Measurements from ENCODE around the gene CHD6.

Gene CHD6

DNA sequence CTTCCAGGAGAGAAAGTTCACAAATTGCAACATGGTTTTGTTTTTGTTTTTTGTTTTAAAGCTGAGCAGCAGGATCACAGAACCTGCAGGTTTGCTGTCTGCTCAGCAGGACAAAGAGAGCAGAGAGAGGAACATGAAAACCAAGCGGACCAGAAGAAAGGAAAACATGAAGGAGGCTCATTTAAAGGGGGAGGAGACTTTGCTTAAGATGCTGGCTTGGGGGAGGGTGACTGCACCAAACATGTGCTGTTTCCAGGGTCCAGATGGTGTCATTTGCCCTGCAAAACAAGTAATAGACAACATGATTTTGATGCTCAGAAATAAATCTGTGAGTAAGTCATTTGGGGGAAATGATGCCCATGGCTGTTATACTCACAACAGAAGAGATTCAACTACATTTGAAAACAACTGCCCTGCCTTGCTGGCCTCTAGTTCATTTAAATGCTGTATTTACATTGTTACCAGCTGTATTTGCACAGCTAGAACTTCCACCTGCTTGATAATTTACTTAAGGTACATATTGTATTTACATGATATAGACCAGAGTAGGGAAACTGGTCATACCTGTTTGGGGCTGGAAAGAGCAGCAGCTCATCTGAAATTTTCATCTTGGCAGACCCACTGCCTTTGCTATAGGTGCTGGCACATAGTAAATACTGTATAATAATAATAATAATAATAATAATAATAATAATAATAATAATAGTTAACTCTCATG lies 32.2 kb upstream of the CHD6 start:
- TF ChIP-seq, protein P1, sequence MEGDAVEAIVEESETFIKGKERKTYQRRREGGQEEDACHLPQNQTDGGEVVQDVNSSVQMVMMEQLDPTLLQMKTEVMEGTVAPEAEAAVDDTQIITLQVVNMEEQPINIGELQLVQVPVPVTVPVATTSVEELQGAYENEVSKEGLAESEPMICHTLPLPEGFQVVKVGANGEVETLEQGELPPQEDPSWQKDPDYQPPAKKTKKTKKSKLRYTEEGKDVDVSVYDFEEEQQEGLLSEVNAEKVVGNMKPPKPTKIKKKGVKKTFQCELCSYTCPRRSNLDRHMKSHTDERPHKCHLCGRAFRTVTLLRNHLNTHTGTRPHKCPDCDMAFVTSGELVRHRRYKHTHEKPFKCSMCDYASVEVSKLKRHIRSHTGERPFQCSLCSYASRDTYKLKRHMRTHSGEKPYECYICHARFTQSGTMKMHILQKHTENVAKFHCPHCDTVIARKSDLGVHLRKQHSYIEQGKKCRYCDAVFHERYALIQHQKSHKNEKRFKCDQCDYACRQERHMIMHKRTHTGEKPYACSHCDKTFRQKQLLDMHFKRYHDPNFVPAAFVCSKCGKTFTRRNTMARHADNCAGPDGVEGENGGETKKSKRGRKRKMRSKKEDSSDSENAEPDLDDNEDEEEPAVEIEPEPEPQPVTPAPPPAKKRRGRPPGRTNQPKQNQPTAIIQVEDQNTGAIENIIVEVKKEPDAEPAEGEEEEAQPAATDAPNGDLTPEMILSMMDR (IDR thresholded peaks at IDR 0.05; ENCODE audit: borderline replicate concordance, control extremely low read depth, extremely low read depth, insufficient read depth, missing control alignments) = no peak
- DNase-seq (ENCODE audit: low spot score) = no peak
- in situ Hi-C loops (cut with MboI; ENCODE audit: low sequenced_read_pairs, unreplicated experiment) = no loop called here

DNA sequence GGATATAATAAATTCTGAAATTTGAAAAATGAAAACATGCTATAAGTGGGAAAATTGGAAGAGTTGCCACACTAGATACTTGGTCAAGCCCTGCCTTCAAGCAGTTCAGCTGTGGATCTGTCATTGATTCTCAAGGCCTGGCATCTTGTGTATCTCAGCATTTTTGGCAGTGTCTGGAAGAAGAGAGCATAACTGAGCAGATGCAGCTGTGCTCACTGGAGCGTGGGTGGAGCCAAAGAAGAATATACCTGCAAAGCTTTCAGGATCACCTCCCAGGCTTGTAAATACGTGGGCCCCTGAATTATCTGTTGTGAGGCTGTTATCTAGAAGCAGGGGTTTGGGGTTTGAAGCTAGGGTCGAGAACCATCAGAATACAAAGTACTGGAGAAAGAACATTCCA lies 31.3 kb upstream of the CHD6 start:
- in situ Hi-C loops (cut with MboI; ENCODE audit: low sequenced_read_pairs, unreplicated experiment) = no loop called here
- TF ChIP-seq, protein P1 (IDR thresholded peaks at IDR 0.05; ENCODE audit: borderline replicate concordance, control extremely low read depth, extremely low read depth, insufficient read depth, missing control alignments) = no peak
- DNase-seq (ENCODE audit: low spot score) = no peak

DNA sequence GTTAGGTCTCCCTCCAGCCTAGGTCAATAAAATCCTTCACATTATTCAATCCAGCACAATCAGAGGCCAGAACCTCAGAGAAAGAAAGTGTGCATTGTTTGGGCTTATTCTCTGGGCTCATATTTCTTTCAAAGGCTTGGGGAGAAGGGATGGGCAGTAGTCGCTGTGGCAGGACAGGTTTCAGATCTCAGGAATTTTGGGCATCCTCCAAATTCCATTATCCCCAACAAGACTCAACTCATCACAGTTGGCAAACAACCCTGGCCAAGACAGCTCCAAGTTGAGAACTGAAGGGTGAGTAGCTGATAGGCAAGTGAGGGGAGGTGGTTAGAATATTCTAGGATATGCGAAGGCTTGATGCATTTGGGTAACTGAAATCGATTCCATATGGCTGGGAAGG lies 27.2 kb upstream of the CHD6 start:
- DNase-seq (ENCODE audit: low spot score) = no peak
- in situ Hi-C loops (cut with MboI; ENCODE audit: low sequenced_read_pairs, unreplicated experiment) = no loop called here
- TF ChIP-seq, protein P1 (IDR thresholded peaks at IDR 0.05; ENCODE audit: borderline replicate concordance, control extremely low read depth, extremely low read depth, insufficient read depth, missing control alignments) = no peak

- no peak for DNase-seq (ENCODE audit: low spot score)
- in situ Hi-C loops (cut with MboI; ENCODE audit: low sequenced_read_pairs, unreplicated experiment) = no loop called here
- TF ChIP-seq, protein P1 (IDR thresholded peaks at IDR 0.05; ENCODE audit: borderline replicate concordance, control extremely low read depth, extremely low read depth, insufficient read depth, missing control alignments) = no peak
Observed at GRCh38 chr20:41643504-41643938, 25.3 kb upstream of the CHD6 start.

DNA sequence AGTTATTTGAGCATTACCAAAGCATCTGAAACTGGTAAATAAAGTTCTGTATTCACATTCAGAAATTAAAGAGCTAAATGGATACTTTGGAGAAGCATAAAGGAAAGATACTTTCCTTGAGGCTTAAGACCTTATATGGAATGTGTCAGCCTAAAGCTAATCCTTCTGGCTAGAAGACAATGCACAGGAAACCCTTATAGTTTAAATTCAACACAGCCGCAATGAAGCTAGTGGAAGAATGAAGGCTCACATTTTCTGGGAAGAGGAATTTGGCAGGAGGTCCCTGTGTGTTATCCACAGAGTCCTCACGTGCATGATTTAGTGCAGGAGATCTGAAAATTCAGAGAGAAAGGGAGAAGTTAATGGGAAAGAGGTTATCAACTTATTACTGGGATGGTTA lies 21.5 kb upstream of the CHD6 start:
- TF ChIP-seq, protein P1 (IDR thresholded peaks at IDR 0.05; ENCODE audit: borderline replicate concordance, control extremely low read depth, extremely low read depth, insufficient read depth, missing control alignments) = no peak
- in situ Hi-C loops (cut with MboI; ENCODE audit: low sequenced_read_pairs, unreplicated experiment) = no loop called here
- DNase-seq (ENCODE audit: low spot score) = no peak

DNA sequence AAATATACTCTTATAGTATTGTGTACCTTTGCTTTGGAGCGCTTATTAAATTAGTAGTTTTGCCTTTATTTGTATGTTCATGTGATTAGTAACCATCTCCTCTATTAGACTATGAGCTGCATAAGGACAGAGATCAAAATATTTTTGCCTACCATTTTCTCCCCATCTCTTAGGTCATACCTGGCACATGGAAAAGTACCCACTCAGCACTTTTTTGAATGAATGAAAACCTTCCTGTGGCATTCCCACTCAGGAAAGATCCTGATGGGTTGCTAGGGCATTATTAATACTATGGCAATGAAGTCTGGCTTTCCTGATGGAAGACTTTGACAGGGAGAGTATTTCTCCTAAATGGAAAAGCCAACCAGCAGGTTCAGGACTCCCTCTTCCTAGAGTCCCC lies 20.3 kb upstream of the CHD6 start:
- no peak for DNase-seq (ENCODE audit: low spot score)
- in situ Hi-C loops (cut with MboI; ENCODE audit: low sequenced_read_pairs, unreplicated experiment) = no loop called here
- TF ChIP-seq, protein P1 (IDR thresholded peaks at IDR 0.05; ENCODE audit: borderline replicate concordance, control extremely low read depth, extremely low read depth, insufficient read depth, missing control alignments) = no peak

All from GM13976 (cell line).